Activated naive CD8-positive, alpha-beta T cell treated with anti-CD3 and anti-CD28 coated beads, Interleukin-2, amount 50 U/mL, for 24 hours (primary cell): ENCODE data around the gene CSGALNACT2.

Source experiments
- ATAC-seq: fragments of 150-1000 bp; cut with Tn5 transposase; one replicate; pipeline ENCODE4 v1.10.0; 2021
- DNase-seq: peaks from one replicate; pipeline ENCODE4 v3.0.0; 2021
- H3K27ac Mint-ChIP-seq: one replicate; pipeline ENCODE4 v1.8.0; 2021; ENCODE audit warnings: mild to moderate bottlenecking, mixed read lengths
- H3K27me3 Mint-ChIP-seq: one replicate; pipeline ENCODE4 v1.8.0; 2021; ENCODE audit warnings: mixed read lengths
- H3K36me3 Mint-ChIP-seq: one replicate; pipeline ENCODE4 v1.8.0; 2021; ENCODE audit warnings: low read depth, mixed read lengths
- H3K4me1 Mint-ChIP-seq: one replicate; pipeline ENCODE4 v1.8.0; 2021; ENCODE audit warnings: mixed read lengths
- H3K4me3 Mint-ChIP-seq: one replicate; pipeline ENCODE4 v1.8.0; 2021; ENCODE audit warnings: mild to moderate bottlenecking, moderate library complexity, mixed read lengths
- H3K9me3 Mint-ChIP-seq: one replicate; pipeline ENCODE4 v1.8.0; 2021; ENCODE audit warnings: mixed read lengths

Gene CSGALNACT2

DNA sequence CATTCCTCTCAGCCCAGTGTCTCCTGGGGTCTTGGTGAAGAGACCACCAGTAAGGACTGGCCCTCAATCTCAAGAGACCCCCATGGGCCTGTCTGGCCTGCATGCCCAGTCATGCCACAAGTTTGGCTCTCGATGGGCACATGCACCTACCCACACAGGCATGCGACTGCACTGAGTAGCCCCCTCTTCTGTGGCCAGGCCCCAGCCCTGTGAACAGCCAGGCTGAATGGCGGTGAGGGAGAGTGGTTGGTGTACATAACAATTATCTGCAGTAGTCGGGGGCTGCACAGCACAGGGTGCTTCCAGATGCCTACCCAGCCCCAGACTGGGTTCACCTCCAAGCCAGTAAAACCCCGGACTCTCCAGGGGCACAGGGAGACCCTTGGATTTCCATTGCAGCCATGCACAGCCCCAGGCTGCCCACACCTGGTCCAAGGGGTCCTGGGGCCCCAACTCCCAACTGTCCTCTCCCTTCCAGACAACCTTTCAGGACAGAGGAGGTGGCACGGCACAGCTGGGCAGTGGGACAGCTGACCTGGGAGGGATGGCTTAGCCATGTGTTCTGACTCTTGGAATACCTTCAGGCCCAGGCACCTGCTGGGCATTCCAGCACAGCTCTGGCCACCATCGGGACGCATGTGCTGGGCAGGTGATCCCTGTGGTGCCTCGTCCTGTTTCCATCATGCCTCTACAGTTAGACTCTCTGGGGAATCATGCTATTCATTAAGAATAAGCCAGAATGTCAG is 21.0 kb upstream of the CSGALNACT2 start:
- DNase-seq = no peak
- Mint-ChIP-seq H3K36me3 (no peaks in the 10 kb centered on the region), H3K4me1 (peaks cover 25% of the 10 kb centered on the region), H3K9me3 (no peaks in the 10 kb centered on the region), H3K4me3 (no peak overlapping the region), H3K27me3 (no peaks in the 10 kb centered on the region), H3K27ac (no peak overlapping the region)
- ATAC-seq = no peak

GRCh38 chr10:43117777-43118583 is 20.3 kb upstream of the CSGALNACT2 start:
- peaks cover 28% of the 10 kb centered on the region for H3K4me1 Mint-ChIP-seq
- no peaks in the 10 kb centered on the region for H3K36me3 Mint-ChIP-seq
- no peaks in the 10 kb centered on the region for H3K9me3 Mint-ChIP-seq
- H3K27ac Mint-ChIP-seq = no peak overlapping the region
- ATAC-seq (no peak), DNase-seq (no peak)
- H3K27me3 Mint-ChIP-seq = no peaks in the 10 kb centered on the region
- H3K4me3 Mint-ChIP-seq = no peak overlapping the region

- Mint-ChIP-seq H3K9me3 (no peaks in the 10 kb centered on the region), H3K4me3 (no peak overlapping the region), H3K27me3 (no peaks in the 10 kb centered on the region), H3K4me1 (peaks cover 28% of the 10 kb centered on the region), H3K27ac (no peak overlapping the region), H3K36me3 (no peaks in the 10 kb centered on the region)
- DNase-seq = no peak
- no peak for ATAC-seq
These were observed 19.4 kb upstream of the CSGALNACT2 start for GRCh38 chr10:43118631-43119415.

- Mint-ChIP-seq H3K9me3 (no peaks in the 10 kb centered on the region), H3K4me1 (peaks cover 28% of the 10 kb centered on the region), H3K27ac (no peak overlapping the region), H3K27me3 (no peaks in the 10 kb centered on the region), H3K36me3 (no peaks in the 10 kb centered on the region), H3K4me3 (no peak overlapping the region)
- no peak for ATAC-seq
- no peak for DNase-seq
These were observed 18.7 kb upstream of the CSGALNACT2 start for GRCh38 chr10:43119416-43120115.

- DNase-seq = peak; percentile 12
- Mint-ChIP-seq H3K36me3 (no peaks in the 10 kb centered on the region), H3K9me3 (no peaks in the 10 kb centered on the region), H3K4me1 (peaks cover 28% of the 10 kb centered on the region), H3K27me3 (no peaks in the 10 kb centered on the region), H3K27ac (peak overlapping the region; percentile 85), H3K4me3 (peak overlapping the region; percentile 51)
- ATAC-seq = no peak
These were observed 17.9 kb upstream of the CSGALNACT2 start for GRCh38 chr10:43120116-43120928.

- Mint-ChIP-seq H3K4me1 (peaks cover 28% of the 10 kb centered on the region), H3K4me3 (peak overlapping the region; percentile 51), H3K9me3 (no peaks in the 10 kb centered on the region), H3K36me3 (no peaks in the 10 kb centered on the region), H3K27me3 (no peaks in the 10 kb centered on the region), H3K27ac (peak overlapping the region; percentile 85)
- peak; percentile 96 for ATAC-seq
- peak; percentile 69 for DNase-seq
These were observed 17.3 kb upstream of the CSGALNACT2 start for GRCh38 chr10:43120929-43121314.

DNA sequence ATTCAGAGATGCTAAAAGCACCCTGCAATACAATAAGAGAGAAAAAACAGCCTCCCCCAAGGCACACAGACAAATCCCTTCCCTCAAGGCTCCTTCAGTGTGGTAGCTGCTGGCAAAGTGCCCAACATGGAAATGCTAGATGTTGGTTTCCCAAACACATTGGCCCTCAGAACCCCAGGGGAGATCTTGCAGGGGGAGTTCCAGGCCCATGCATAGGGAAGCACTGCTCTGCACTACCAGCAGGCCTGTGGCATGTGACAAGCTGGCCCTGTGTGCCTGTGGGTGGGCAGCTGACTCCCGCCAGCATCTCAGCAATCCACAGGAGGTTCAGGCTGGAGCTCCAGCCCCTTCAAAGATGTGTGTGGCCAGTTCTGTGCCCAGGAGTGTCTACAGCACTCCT is 16.8 kb upstream of the CSGALNACT2 start:
- no peak for ATAC-seq

DNA sequence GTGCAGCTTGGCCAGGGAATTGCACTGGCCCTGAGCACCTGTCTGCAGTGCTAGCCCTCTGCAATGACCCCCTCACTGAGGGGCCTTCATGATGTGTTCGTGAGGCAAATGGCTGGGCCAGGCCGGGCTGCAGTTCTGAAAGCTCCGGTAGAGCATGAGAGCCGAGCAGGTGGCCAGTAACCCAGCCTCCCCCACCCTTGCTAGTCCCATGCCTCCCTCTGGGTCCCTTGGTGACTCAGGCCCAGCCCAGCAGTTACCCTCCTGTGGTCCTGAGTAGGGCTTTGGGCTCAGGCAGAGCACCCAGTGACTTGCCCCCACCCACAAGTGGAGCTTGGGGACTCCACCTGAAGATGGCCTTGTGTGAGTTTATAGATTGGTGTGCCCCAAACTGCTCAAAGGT is 16.1 kb upstream of the CSGALNACT2 start:
- H3K4me1 Mint-ChIP-seq = peaks cover 35% of the 10 kb centered on the region

More for the DNA sequence above, 16.8 kb upstream of the CSGALNACT2 start:
- H3K36me3 Mint-ChIP-seq = no peaks in the 10 kb centered on the region
- no peak overlapping the region for H3K4me3 Mint-ChIP-seq
- H3K27ac Mint-ChIP-seq = peak overlapping the region; percentile 85
- peak; percentile 11 for DNase-seq
- H3K27me3 Mint-ChIP-seq = no peaks in the 10 kb centered on the region
- no peaks in the 10 kb centered on the region for H3K9me3 Mint-ChIP-seq
- H3K4me1 Mint-ChIP-seq = peaks cover 29% of the 10 kb centered on the region

DNA sequence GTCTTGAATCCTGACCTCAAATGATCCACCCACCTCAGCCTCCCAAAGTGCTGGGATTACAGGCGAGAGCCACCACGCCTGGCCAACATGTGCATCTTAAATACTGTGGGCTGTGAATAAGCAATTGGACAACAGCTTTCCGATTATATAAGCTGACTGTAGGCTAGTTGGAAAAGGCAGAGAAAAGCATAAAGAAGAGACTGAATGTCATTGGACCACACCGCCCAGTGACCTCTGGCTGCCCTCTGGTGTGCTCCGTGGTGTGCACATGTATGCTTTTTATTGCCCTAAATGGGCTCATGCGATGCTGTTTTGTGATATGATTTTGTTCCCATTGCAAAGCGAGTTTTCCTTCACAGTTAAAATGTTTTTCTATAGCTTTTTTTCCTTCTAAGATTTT is 15.4 kb upstream of the CSGALNACT2 start:
- Mint-ChIP-seq H3K27me3 (no peaks in the 10 kb centered on the region), H3K9me3 (no peaks in the 10 kb centered on the region), H3K4me3 (no peak overlapping the region), H3K36me3 (no peaks in the 10 kb centered on the region), H3K27ac (no peak overlapping the region), H3K4me1 (peaks cover 43% of the 10 kb centered on the region)
- ATAC-seq (no peak), DNase-seq (no peak)

More for the DNA sequence above, 16.1 kb upstream of the CSGALNACT2 start:
- peak overlapping the region; percentile 35 for H3K27ac Mint-ChIP-seq
- no peaks in the 10 kb centered on the region for H3K36me3 Mint-ChIP-seq
- H3K9me3 Mint-ChIP-seq = no peaks in the 10 kb centered on the region
- DNase-seq = no peak
- ATAC-seq = no peak
- no peaks in the 10 kb centered on the region for H3K27me3 Mint-ChIP-seq
- no peak overlapping the region for H3K4me3 Mint-ChIP-seq

GRCh38 chr10:43123361-43124093 is 14.7 kb upstream of the CSGALNACT2 start:
- DNase-seq = no peak

GRCh38 chr10:43124094-43124521 is 14.1 kb upstream of the CSGALNACT2 start:
- peaks cover 49% of the 10 kb centered on the region for H3K4me1 Mint-ChIP-seq
- DNase-seq = no peak
- no peaks in the 10 kb centered on the region for H3K9me3 Mint-ChIP-seq
- H3K27ac Mint-ChIP-seq = no peak overlapping the region
- no peak overlapping the region for H3K4me3 Mint-ChIP-seq
- H3K36me3 Mint-ChIP-seq = no peaks in the 10 kb centered on the region
- ATAC-seq = no peak
- no peaks in the 10 kb centered on the region for H3K27me3 Mint-ChIP-seq

More at GRCh38 chr10:43123361-43124093, 14.7 kb upstream of the CSGALNACT2 start:
- Mint-ChIP-seq H3K4me3 (no peak overlapping the region), H3K27me3 (no peaks in the 10 kb centered on the region), H3K36me3 (no peaks in the 10 kb centered on the region), H3K4me1 (peaks cover 47% of the 10 kb centered on the region), H3K9me3 (no peaks in the 10 kb centered on the region), H3K27ac (no peak overlapping the region)
- ATAC-seq = no peak

GRCh38 chr10:43124574-43125273 is 13.5 kb upstream of the CSGALNACT2 start:
- no peak overlapping the region for H3K4me3 Mint-ChIP-seq
- no peak overlapping the region for H3K27ac Mint-ChIP-seq
- ATAC-seq (no peak), DNase-seq (no peak)
- H3K27me3 Mint-ChIP-seq = no peaks in the 10 kb centered on the region
- no peaks in the 10 kb centered on the region for H3K36me3 Mint-ChIP-seq
- H3K9me3 Mint-ChIP-seq = no peaks in the 10 kb centered on the region
- peaks cover 55% of the 10 kb centered on the region for H3K4me1 Mint-ChIP-seq
